IPS-20b (cell line): ENCODE data around the gene IL1A.

ENCODE experiments used
- H3K27ac ChIP-seq: one replicate; pipeline ENCODE4 v1.5.1; 2013; ENCODE audit warnings: low read length
- H3K27me3 ChIP-seq: 2 replicates; pipeline ENCODE4 v1.6.1; 2013; ENCODE audit warnings: mild to moderate bottlenecking, low read length, inconsistent platforms; ENCODE audit not compliant: insufficient read depth
- H3K36me3 ChIP-seq: 2 replicates; pipeline ENCODE4 v1.6.1; 2013; ENCODE audit warnings: low read depth, mild to moderate bottlenecking, inconsistent platforms, low read length, moderate library complexity; ENCODE audit not compliant: insufficient read depth
- H3K4me1 ChIP-seq: 2 replicates; pipeline ENCODE4 v1.6.1; 2013; ENCODE audit warnings: mild to moderate bottlenecking, control low read depth, inconsistent platforms, low read length, moderate library complexity; ENCODE audit not compliant: insufficient read depth
- H3K4me3 ChIP-seq: 2 replicates; pipeline ENCODE4 v1.5.1; 2013; ENCODE audit warnings: mild to moderate bottlenecking, low read length, inconsistent platforms
- H3K9ac ChIP-seq: 2 replicates; pipeline ENCODE4 v1.6.1; 2013; ENCODE audit warnings: low read depth, mild to moderate bottlenecking, inconsistent platforms, low read length, moderate library complexity
- H3K9me3 ChIP-seq: 2 replicates; pipeline ENCODE4 v1.6.1; 2013; ENCODE audit warnings: mild to moderate bottlenecking, low read depth, low read length, inconsistent platforms; ENCODE audit not compliant: insufficient read depth

The IL1A gene

DNA sequence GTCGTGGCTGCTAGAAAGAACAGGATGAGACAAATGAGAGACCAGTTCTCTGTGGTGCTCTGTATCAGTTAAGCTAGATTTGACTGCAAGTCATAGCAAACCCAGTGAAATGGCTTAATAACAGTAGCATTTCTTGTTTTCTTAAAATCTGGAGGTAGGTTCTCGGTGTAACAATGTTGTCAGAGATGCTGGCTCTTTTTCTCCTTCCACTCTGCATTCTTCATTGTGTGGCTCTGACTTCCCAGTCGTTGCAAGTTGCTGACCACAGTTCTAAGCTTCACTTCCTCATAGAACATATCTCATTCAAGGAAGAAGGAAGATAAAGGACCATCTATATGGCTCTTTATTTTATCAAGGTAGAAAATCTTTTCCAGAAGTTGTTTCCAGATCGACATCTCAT is 12.0 kb downstream of the IL1A start:
- no peaks in the 10 kb centered on the region for H3K4me1 ChIP-seq
- no peaks in the 10 kb centered on the region for H3K27me3 ChIP-seq
- H3K9me3 ChIP-seq = no peaks in the 10 kb centered on the region
- no peaks in the 10 kb centered on the region for H3K36me3 ChIP-seq
- no peak overlapping the region for H3K9ac ChIP-seq
- no peak overlapping the region for H3K27ac ChIP-seq
- H3K4me3 ChIP-seq = no peak overlapping the region

DNA sequence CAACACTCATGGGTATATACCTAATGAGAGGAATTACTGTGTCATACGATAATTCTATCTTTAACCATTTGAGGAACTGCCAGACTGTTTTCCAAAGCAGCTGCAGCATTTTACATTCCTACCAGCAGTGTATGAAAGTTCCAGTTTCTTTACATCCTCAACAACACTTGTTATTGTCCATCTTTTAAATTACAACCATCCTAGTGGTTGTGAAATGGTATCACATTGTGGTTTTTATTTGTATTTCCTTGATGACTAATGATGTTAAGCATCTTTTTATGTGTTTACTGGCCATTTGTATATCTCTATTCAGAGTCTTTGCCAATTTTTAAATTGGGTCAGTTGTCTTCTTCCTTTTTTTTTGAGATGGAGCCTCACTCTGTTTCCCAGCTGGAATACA is 15.9 kb downstream of the IL1A start:
- H3K4me1 ChIP-seq = peaks cover 4% of the 10 kb centered on the region; the same call in 1 of the 2 replicates
- no peak overlapping the region for H3K9ac ChIP-seq
- H3K36me3 ChIP-seq = no peaks in the 10 kb centered on the region
- H3K27ac ChIP-seq = no peak overlapping the region
- no peaks in the 10 kb centered on the region for H3K27me3 ChIP-seq
- H3K9me3 ChIP-seq = no peaks in the 10 kb centered on the region
- no peak overlapping the region for H3K4me3 ChIP-seq

DNA sequence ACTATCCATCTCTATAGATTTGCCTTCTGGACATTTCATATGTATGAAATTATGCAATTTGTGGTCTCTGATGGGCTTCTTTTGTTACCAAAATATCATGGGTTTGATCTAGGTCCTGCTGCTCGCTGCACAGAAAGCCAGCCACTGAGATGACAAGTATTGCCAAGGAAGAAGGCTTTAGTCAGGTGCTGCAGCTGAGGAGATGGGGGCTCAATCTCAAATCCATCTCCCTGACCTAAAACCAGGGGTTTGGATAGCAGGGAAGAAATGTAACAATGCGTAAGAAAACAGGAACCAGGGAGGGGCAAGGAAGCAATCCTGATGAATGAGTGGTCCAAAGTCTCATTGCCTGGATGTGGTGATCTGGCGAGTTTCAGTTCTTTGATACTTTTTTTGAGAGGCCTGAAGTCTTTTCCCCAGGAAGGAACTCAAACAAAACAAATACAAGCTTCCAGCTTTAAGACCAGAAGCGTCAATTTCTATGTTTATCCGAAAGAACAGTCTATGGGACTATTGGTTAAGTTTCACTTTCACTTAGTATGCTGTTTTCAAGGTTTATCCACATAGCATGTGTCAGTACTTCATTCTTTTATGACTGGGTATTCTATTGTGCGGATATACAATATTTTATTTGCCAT is 16.5 kb downstream of the IL1A start:
- H3K27ac ChIP-seq = no peak overlapping the region
- H3K36me3 ChIP-seq = no peaks in the 10 kb centered on the region
- H3K4me1 ChIP-seq = peaks cover 4% of the 10 kb centered on the region; the same call in 1 of the 2 replicates
- no peaks in the 10 kb centered on the region for H3K9me3 ChIP-seq
- H3K9ac ChIP-seq = no peak overlapping the region
- H3K4me3 ChIP-seq = no peak overlapping the region
- H3K27me3 ChIP-seq = no peaks in the 10 kb centered on the region

DNA sequence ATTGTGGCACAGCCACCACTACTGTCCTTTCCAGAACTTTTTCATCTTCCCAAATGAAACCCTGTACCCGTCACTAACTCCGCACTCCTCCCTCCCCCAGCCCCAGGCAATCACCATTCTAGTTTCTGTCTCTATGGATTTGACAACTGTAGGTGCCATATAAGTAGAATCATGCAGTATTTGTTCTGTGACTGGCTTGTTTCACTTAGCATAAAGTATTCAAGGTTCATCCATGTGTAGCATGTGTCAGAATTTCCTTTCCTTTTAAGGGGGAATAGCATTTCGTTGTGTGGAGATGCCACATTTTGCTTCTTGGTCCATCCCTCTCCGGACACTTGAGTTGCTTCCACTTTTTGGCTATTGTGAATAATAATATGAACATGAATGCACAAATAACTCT is 19.0 kb downstream of the IL1A start:
- Histone ChIP-seq H3K9ac (peak overlapping the region; percentile 67; the same call in 1 of the 2 replicates), H3K36me3 (peaks cover 14% of the 10 kb centered on the region), H3K9me3 (no peaks in the 10 kb centered on the region), H3K27me3 (no peaks in the 10 kb centered on the region), H3K27ac (no peak overlapping the region), H3K4me3 (peak overlapping the region; percentile 82), H3K4me1 (peaks cover 4% of the 10 kb centered on the region; the same call in 1 of the 2 replicates)

DNA sequence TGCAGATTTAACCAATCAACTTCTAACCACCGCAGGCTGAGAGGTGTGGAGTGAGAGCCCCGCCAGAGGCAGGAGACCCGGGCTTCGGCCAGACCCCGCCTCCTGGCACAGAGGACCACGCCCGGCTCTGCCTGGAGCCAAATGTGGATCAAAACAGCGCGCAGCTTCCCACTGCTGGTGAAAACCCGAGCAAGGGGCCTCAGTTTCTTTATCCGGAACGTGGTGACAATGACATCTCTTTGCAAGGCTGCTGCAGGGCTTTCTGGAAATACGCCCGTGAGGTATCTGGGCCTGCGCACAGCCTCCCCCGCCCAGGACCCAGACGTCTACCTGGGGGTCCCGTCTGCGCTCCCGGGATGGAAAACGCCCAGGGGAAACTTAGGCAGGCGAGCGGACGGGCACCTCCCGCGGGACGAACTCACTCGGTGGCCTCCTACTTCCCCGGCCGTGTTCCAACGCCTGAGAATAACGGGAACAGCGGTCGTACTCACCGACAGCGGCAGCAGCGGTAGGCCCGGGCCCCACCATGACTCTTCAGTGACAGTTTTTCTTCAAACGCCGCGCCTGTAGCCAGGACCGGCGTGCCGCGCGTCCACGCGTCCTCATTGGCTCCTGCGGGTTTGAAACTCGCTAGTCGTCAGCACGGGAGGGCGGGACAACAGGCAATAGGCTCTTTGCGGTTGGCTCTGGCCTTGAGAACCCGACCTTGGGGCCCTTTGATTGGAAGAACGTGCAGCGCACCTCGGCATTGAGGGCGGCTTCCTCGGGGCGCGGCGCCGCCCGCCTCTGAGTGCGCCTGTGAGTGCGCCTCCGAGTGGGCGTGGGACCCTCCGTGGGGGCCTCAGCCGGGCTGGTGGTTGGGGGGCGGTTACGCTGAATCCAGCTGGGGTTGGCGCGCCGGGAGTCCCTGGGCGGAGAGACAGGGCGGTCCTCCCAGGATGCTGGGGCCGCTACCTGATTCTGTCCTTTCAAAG is 19.9 kb downstream of the IL1A start, which contains the start of gene CKAP2L:
TSS of gene CKAP2L (minus strand) at position 539 of the 974 bp plus-strand sequence. CDS start at position 528, 11 bp downstream.
- Histone ChIP-seq H3K9ac (peak within 1 kb of the TSS; percentile 67; the same call in 1 of the 2 replicates), H3K36me3 (peaks cover 23% of the 10 kb centered on the region), H3K27ac (no peak within 1 kb of the TSS), H3K4me3 (peak within 1 kb of the TSS; percentile 82), H3K9me3 (no peaks in the 10 kb centered on the region), H3K27me3 (no peaks in the 10 kb centered on the region), H3K4me1 (peaks cover 4% of the 10 kb centered on the region; the same call in 1 of the 2 replicates)

DNA sequence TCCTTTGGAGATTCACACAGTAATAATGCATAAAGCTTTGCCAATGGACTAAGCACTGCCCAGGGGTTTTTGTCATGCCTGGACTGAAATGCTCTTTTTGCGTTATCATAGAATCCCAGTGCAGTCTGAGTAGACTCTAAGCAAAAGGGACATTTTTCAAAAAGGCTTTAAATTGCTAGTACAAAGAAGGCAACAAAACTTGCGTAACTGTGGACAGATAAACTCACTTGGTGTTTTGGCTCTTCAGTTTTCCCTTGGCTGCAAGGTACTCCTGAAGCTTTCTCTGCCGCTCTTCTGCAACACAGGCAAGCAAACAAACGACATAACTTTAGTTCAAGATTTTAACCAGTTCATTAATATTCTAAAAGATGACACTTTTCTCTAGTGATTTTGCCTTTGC is 22.0 kb downstream of the IL1A start:
- Histone ChIP-seq H3K36me3 (peaks cover 43% of the 10 kb centered on the region), H3K9ac (no peak overlapping the region), H3K4me1 (peaks cover 4% of the 10 kb centered on the region; the same call in 1 of the 2 replicates), H3K27me3 (no peaks in the 10 kb centered on the region), H3K27ac (no peak overlapping the region), H3K9me3 (no peaks in the 10 kb centered on the region), H3K4me3 (no peak overlapping the region)

DNA sequence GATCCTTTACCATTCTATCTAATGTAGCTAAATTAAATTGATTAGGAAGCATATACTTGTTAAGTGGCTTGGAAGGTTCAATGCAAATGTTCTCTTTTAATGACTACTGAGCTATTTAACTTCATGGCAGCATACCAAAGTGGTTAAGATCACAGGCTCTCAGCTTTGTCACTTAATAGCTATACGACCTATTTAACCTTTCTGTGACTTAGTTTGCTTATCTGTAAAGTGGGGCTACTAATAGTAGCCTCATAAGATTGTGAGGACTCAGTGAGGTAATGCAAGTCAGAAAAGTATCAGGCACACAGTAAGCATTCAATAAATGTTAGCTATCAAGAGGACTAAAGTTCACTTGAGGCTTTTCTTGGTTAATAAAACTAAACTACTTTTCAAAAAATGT is 24.1 kb downstream of the IL1A start:
- no peak overlapping the region for H3K4me3 ChIP-seq
- no peak overlapping the region for H3K9ac ChIP-seq
- no peak overlapping the region for H3K27ac ChIP-seq
- H3K9me3 ChIP-seq = no peaks in the 10 kb centered on the region
- H3K36me3 ChIP-seq = peaks cover 63% of the 10 kb centered on the region
- H3K4me1 ChIP-seq = peaks cover 2% of the 10 kb centered on the region; the same call in 1 of the 2 replicates
- H3K27me3 ChIP-seq = no peaks in the 10 kb centered on the region

DNA sequence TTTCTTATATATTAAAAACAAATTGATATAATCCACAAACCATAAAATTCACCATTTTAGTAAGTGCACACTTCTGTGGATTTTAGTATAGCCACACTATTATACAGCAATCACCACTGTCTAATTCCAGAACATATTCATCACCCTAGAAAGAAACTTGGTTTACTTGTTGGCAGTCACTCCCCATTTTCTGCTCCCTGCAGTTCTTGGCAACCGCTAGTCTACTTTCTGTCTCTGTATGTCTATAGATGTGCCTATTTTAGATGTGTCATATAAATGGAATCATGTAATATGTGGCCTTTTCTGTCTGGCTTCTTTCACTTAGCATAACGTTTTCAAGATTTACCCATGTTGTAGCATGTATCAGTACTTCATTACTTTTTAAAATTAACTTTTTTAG is 25.6 kb downstream of the IL1A start:
- peaks cover 78% of the 10 kb centered on the region for H3K36me3 ChIP-seq
- no peak overlapping the region for H3K4me3 ChIP-seq
- H3K9ac ChIP-seq = no peak overlapping the region
- no peak overlapping the region for H3K27ac ChIP-seq
- no peaks in the 10 kb centered on the region for H3K9me3 ChIP-seq
- no peaks in the 10 kb centered on the region for H3K4me1 ChIP-seq
- no peaks in the 10 kb centered on the region for H3K27me3 ChIP-seq

DNA sequence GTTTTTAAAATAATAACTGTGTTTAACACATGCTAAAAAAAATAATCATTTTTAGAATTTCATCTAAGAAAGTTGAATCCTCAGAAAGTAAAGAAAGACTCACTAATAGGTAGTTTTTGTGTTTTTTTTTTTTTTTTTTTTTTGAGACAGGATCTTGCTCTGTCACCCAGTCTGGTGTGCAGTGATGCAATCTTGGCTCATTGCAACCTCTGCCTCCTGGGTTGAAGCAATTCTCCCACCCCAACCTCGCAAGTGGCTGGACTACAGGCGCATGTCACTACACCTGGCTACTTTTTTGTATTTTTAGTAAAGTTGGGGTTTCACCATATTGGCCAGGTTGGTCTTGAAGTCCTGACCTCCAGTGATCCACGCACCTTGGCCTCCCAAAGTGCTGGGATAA is 27.0 kb downstream of the IL1A start:
- no peak overlapping the region for H3K9ac ChIP-seq
- H3K36me3 ChIP-seq = peaks cover 89% of the 10 kb centered on the region
- no peaks in the 10 kb centered on the region for H3K4me1 ChIP-seq
- no peak overlapping the region for H3K27ac ChIP-seq
- no peaks in the 10 kb centered on the region for H3K9me3 ChIP-seq
- H3K27me3 ChIP-seq = no peaks in the 10 kb centered on the region
- no peak overlapping the region for H3K4me3 ChIP-seq

DNA sequence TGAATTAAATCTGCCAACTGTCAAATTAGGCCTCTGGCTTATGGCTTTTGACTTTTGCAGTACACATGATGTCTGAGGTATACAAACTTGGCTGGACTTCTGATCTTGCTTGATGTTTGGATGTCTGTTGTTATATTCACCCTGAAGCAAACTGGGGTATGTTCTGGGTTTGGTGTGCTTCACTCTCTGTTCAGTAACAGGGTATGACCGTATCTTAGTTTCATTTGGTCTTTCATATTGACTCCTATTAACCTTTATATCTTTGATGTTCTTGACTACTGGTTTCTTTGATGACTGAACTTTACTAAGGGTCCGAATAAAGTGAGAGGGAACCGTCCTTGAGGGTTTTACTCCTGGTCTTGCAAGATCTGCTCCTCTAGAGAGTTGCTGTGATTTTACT is 28.1 kb downstream of the IL1A start:
- Histone ChIP-seq H3K9ac (no peak overlapping the region), H3K4me1 (no peaks in the 10 kb centered on the region), H3K27ac (no peak overlapping the region), H3K36me3 (peaks cover 89% of the 10 kb centered on the region), H3K9me3 (no peaks in the 10 kb centered on the region), H3K4me3 (no peak overlapping the region), H3K27me3 (no peaks in the 10 kb centered on the region)

DNA sequence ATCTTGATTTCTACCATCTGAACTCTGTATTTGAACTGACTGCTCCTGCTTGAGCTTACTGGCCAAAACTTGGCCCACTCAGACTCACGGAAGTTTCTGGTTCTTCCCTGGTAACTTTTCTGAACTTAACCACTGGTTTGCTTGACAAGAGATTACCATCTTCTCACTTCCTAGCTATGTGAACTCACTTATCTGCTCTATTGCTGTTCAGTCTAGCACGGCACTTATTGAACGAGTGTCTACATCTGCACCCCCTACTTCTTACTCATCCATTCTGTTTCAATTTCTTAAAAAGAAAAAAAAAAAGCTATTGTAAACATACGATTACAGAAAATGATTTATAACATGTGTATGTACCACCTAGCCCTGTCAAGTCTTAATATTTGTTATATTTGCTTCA is 28.8 kb downstream of the IL1A start:
- peaks cover 91% of the 10 kb centered on the region for H3K36me3 ChIP-seq
- H3K27me3 ChIP-seq = no peaks in the 10 kb centered on the region
- no peaks in the 10 kb centered on the region for H3K4me1 ChIP-seq
- H3K9ac ChIP-seq = no peak overlapping the region
- H3K4me3 ChIP-seq = no peak overlapping the region
- H3K27ac ChIP-seq = no peak overlapping the region
- no peaks in the 10 kb centered on the region for H3K9me3 ChIP-seq
